Thyroid gland (tissue), 4 donors: ENCODE measurements around the gene EPS15. TPM values are rescaled to one million over a fixed set of nuclear protein-coding genes. Genes with fewer than 3 reads are reported as not detected.

Experiments used
- DNase-seq, 2 donors: peaks; one replicate each; pipeline ENCODE4 v3.0.0-alpha.2; 2019
- H3K27ac ChIP-seq, 3 donors: fragments of 200-600 bp; sonication (generic); 1 replicate in 2 of 3; 2 replicates in 1 of 3; pipeline ENCODE4 v1.5.1; 2016 to 2019; ENCODE audit warnings: mild to moderate bottlenecking in 1 of 3, moderate library complexity in 1 of 3
- H3K27me3 ChIP-seq: fragments of 200-600 bp; sonication (generic); one replicate; pipeline ENCODE4 v1.5.1; 2019
- H3K36me3 ChIP-seq, 2 donors: fragments of 200-600 bp; sonication (generic); one replicate each; pipeline ENCODE4 v1.5.1; 2016 to 2019
- H3K4me1 ChIP-seq, 2 donors: fragments of 200-600 bp; sonication (generic); one replicate each; pipeline ENCODE4 v1.5.1; 2017 to 2019
- H3K4me3 ChIP-seq, 3 donors: fragments of 200-600 bp; sonication (generic); replicated peaks in 1 of 3; 1 replicate in 2 of 3; 2 replicates in 1 of 3; pipeline ENCODE4 v1.5.1; 2016; ENCODE audit warnings: mild to moderate bottlenecking in 1 of 3
- H3K9me3 ChIP-seq: fragments of 200-600 bp; sonication (generic); one replicate; pipeline ENCODE4 v1.5.1; 2017
- POLR2A ChIP-seq, 2 donors: fragments of 450-650 bp; IDR thresholded peaks; one replicate each; pipeline ENCODE4 v1.6.1; 2017; ENCODE audit warnings: antibody characterized with exemption in 2 of 2, mild to moderate bottlenecking in 2 of 2, moderate library complexity in 1 of 2
- WGBS, 2 donors: methylation state at CpG; one replicate each; pipeline ENCODE4 v1.1.5; 2017; 5-methylcytosine and 5-hydroxymethylcytosine counted together
- intact Hi-C: fragments of 100-400 bp; cut with DNase I; formaldehyde crosslinking; loops from one replicate; pipeline ENCODE4 v1.15.1; 2023
- total RNA-seq, 4 donors: library from RNA; depleted of rRNA; stranded (reverse); fragments of >200 nt; gene quantifications; one replicate each; pipeline ENCODE4 v1.2.3, GENCODE V29; 2016
- TF ChIP-seq, protein P1 (sequence below), 6 experiments: fragments of 200-600 bp in 3 of 6; fragments of 450-650 bp in 3 of 6; sonication (generic) in 3 of 6; IDR thresholded peaks; one replicate each; pipeline ENCODE4 v1.5.1; 2016 to 2019; ENCODE audit warnings: antibody characterized with exemption in 6 of 6, mild to moderate bottlenecking in 2 of 6, inconsistent platforms in 1 of 6, moderate library complexity in 1 of 6

Gene EPS15
- total RNA-seq, 4 donors from 2014 or later = 88.0 to 128 (median 102) TPM

DNA sequence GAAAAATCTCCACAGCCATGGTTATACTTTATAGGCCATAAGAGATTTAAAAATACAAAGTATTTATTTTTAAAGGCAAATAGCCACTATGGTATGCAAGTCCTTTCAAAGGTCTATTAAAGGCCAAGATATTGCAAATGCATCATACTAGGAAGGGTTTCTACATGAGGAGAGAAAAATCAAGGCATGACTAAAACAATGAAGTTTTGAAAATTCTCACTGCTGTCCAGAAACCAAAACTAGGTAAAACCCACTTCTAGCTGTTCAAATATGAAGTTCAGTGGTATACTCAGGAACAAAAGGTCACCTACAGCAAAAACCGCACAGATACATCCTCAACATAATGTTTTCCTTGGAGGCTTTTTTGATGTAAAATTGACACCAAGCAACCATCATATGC is 75.0 kb downstream of the EPS15 start:
- no peaks in the 10 kb centered on the region for H3K9me3 ChIP-seq
- peak overlapping the region; percentile 34 to 58 (median 57) for H3K27ac ChIP-seq
- TF ChIP-seq POLR2A (IDR thresholded peaks at IDR 0.05) = no peak
- TF ChIP-seq, protein P1, sequence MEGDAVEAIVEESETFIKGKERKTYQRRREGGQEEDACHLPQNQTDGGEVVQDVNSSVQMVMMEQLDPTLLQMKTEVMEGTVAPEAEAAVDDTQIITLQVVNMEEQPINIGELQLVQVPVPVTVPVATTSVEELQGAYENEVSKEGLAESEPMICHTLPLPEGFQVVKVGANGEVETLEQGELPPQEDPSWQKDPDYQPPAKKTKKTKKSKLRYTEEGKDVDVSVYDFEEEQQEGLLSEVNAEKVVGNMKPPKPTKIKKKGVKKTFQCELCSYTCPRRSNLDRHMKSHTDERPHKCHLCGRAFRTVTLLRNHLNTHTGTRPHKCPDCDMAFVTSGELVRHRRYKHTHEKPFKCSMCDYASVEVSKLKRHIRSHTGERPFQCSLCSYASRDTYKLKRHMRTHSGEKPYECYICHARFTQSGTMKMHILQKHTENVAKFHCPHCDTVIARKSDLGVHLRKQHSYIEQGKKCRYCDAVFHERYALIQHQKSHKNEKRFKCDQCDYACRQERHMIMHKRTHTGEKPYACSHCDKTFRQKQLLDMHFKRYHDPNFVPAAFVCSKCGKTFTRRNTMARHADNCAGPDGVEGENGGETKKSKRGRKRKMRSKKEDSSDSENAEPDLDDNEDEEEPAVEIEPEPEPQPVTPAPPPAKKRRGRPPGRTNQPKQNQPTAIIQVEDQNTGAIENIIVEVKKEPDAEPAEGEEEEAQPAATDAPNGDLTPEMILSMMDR (IDR thresholded peaks at IDR 0.05) = no peak
- intact Hi-C loops = no loop called here
- peaks cover 15 to 19% of the 10 kb centered on the region in 2 donors for H3K4me1 ChIP-seq
- DNase-seq = no peak
- 90 to 96% methylated on average over 1 of the region's 1 CpG for WGBS, 2 donors
- peaks cover 0 to 4% of the 10 kb centered on the region in 2 donors for H3K36me3 ChIP-seq
- H3K4me3 ChIP-seq = no peak overlapping the region
- no peaks in the 10 kb centered on the region for H3K27me3 ChIP-seq

DNA sequence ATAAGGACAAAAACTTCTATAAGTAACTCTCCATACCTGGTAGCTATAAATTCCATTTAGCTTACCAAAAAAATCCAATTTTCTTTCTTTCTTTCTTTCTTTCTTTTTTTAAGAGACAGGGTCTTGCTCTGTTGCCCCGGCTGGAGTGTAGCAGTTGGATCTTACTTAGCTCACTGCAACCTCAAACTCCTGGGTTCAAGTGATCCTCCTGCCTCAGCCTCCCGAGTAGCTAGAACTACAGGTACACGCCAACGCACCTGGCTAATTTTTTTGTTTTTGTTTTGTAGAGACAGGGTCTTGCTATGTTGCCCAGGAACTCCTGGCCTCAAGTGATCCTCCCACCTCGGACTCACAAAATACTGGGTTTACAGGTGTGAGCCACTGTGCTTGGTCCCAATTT is 75.5 kb downstream of the EPS15 start:
- H3K27me3 ChIP-seq = no peaks in the 10 kb centered on the region
- peaks cover 15 to 19% of the 10 kb centered on the region in 2 donors for H3K4me1 ChIP-seq
- WGBS, 2 donors = 96 to 98% methylated on average over 5 of the region's 5 CpGs
- intact Hi-C loops = no loop called here
- H3K9me3 ChIP-seq = no peaks in the 10 kb centered on the region
- H3K36me3 ChIP-seq = peaks cover 0 to 4% of the 10 kb centered on the region in 2 donors
- DNase-seq = no peak
- TF ChIP-seq, protein P1 (IDR thresholded peaks at IDR 0.05) = no peak
- no peak for TF ChIP-seq POLR2A (IDR thresholded peaks at IDR 0.05)
- H3K4me3 ChIP-seq = no peak overlapping the region
- peak overlapping the region in 1 of 3 donors; percentile 57 for H3K27ac ChIP-seq

DNA sequence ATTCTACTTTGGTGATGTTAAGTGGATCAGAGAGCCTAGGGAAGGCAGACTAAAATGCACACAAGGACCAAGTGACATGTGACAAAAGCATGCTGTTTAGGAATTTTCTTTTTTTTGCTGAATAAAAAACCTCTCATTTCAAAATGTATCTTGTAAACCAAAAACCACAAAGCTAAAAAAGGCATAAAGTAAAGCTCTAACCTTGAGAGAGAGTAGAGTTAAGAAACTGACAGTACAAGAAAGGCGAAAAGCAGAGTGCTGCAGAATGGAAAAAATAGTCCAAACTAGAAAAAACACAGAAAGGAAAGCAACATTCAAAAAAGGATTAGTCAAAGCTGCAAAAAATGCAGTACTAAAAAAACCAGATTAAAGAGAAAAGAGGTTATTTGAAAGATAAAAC is 76.5 kb downstream of the EPS15 start:
- 84 to 87% methylated on average over 1 of the region's 1 CpG for WGBS, 2 donors
- peaks cover 15 to 19% of the 10 kb centered on the region in 2 donors for H3K4me1 ChIP-seq
- H3K9me3 ChIP-seq = no peaks in the 10 kb centered on the region
- intact Hi-C loops = no loop called here
- DNase-seq = no peak
- H3K4me3 ChIP-seq = no peak overlapping the region
- no peaks in the 10 kb centered on the region for H3K27me3 ChIP-seq
- TF ChIP-seq, protein P1 (IDR thresholded peaks at IDR 0.05) = no peak
- no peak for TF ChIP-seq POLR2A (IDR thresholded peaks at IDR 0.05)
- no peak overlapping the region for H3K27ac ChIP-seq
- peaks cover 0 to 4% of the 10 kb centered on the region in 2 donors for H3K36me3 ChIP-seq

DNA sequence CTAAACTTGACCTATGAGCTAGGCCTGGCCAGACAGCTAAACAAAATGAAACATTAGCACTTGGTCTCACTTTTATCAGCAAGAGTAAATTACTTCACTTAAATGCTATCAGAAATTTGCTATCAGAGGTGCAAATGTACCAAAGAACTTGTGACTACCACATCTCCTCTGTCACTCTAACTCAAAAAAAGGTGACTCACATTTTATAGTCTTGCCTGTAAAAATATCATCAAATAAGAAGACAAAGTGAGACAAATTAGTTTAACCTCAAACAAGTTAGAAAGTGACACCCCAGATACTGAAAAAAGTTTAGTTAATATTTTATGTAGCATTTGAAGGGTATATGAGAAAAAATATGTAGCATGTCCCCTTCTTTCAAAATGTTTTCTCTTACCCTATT is 76.9 kb downstream of the EPS15 start:
- H3K27me3 ChIP-seq = no peaks in the 10 kb centered on the region
- TF ChIP-seq, protein P1 (IDR thresholded peaks at IDR 0.05) = no peak
- TF ChIP-seq POLR2A (IDR thresholded peaks at IDR 0.05) = no peak
- H3K27ac ChIP-seq = no peak overlapping the region
- H3K4me1 ChIP-seq = peaks cover 15 to 19% of the 10 kb centered on the region in 2 donors
- intact Hi-C loops = no loop called here
- H3K4me3 ChIP-seq = no peak overlapping the region
- peaks cover 0 to 4% of the 10 kb centered on the region in 2 donors for H3K36me3 ChIP-seq
- DNase-seq = no peak
- H3K9me3 ChIP-seq = no peaks in the 10 kb centered on the region

DNA sequence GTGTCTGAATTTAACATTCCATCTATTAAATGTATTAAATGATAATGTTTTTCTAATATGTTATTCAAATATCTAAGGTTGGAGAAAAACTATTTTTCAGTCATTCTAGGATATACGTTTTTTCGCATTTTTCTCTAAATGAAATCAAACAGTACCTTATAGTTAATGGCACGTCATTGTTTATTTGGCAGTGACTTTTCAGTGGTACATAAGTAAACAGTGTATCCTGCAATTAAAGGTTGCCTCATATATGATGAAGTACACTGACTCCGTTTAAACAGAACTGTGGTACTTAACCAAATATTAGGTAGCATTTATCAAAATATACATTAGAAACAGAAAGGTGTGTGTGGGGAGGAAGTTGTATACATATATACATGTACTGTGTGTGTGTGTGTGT is 79.2 kb downstream of the EPS15 start:
- Histone ChIP-seq H3K27ac (no peak overlapping the region), H3K36me3 (peaks cover 0 to 4% of the 10 kb centered on the region in 2 donors), H3K27me3 (no peaks in the 10 kb centered on the region), H3K9me3 (no peaks in the 10 kb centered on the region), H3K4me1 (peaks cover 9 to 11% of the 10 kb centered on the region in 2 donors), H3K4me3 (no peak overlapping the region)
- WGBS, 2 donors = 89 to 92% methylated on average over 4 of the region's 4 CpGs
- DNase-seq = no peak
- intact Hi-C loops = no loop called here
- no peak for TF ChIP-seq POLR2A (IDR thresholded peaks at IDR 0.05)
- TF ChIP-seq, protein P1 (IDR thresholded peaks at IDR 0.05) = no peak
